CMK (cell line): Measurements from ENCODE around the gene FUT4.
"Not testable (repeated sequence)": the region's sequence is repeated elsewhere in the genome, so short reads cannot be mapped to it uniquely, and the experiment has no call there.

ENCODE experiments used
- DNase-seq: peaks from one replicate; pipeline ENCODE4 v3.0.0-alpha.2; 2010; ENCODE audit warnings: low read depth

The FUT4 gene

GRCh38 chr11:94533206-94533605, 10.5 kb upstream of the FUT4 start:
- no peak for DNase-seq

- no peak for DNase-seq
These were observed 9.8 kb upstream of the FUT4 start for GRCh38 chr11:94533696-94534630.

- DNase-seq, result no peak
These were observed 7.3 kb upstream of the FUT4 start for GRCh38 chr11:94536386-94536785.

GRCh38 chr11:94537031-94537600, 6.6 kb upstream of the FUT4 start:
- no peak for DNase-seq

- DNase-seq, result no peak
These were observed 4.3 kb upstream of the FUT4 start for GRCh38 chr11:94539420-94539819.

DNA sequence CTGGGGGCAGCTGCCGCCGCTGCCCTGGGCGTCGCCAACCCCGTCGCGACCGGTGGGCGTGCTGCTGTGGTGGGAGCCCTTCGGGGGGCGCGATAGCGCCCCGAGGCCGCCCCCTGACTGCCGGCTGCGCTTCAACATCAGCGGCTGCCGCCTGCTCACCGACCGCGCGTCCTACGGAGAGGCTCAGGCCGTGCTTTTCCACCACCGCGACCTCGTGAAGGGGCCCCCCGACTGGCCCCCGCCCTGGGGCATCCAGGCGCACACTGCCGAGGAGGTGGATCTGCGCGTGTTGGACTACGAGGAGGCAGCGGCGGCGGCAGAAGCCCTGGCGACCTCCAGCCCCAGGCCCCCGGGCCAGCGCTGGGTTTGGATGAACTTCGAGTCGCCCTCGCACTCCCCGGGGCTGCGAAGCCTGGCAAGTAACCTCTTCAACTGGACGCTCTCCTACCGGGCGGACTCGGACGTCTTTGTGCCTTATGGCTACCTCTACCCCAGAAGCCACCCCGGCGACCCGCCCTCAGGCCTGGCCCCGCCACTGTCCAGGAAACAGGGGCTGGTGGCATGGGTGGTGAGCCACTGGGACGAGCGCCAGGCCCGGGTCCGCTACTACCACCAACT, 1.0 kb downstream of the FUT4 start:
- no peak for DNase-seq

- no peak for DNase-seq
These were observed 1.8 kb downstream of the FUT4 start for GRCh38 chr11:94545264-94546161.

- no peak for DNase-seq
These were observed 2.4 kb downstream of the FUT4 start for GRCh38 chr11:94546162-94546470.

GRCh38 chr11:94546886-94547285, 3.2 kb downstream of the FUT4 start:
- DNase-seq, result no peak

DNA sequence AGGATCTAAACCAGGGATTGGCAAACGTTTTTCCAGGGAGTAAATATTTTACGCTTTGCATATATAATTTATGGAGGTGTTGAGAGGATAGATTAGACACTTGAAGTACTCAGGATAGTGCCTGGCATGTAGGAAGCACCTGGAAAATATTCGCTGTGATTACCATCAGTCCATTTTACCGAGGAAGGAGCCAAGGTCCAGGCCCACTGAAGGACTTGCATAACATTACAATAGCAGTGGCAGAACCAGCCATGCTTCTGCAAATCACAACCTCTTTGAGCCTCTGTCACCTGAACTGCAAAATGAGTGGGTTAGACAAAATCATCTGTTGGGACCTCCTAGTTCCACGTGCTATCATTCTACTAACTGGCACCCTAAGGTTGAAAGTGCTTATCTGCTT, 5.4 kb downstream of the FUT4 start:
- no peak for DNase-seq

DNA sequence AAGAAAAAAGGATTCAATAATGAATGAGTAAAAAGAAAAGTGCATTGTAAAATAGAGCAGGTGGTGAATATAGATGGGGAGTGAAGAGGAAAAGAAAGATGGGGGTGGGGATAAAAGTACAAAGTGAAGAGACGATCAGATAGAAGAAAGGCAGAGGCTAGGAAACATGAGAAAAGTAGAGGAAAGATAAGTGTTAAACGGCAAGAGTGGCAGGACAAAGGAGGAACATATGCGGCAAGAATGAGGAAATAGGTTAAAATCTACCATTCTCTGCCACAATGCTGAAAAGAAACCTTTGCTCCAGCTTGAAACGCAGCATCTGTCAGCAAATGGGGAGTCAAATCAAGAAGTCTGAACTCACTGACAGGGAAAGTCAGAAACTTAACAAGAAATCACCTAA, 6.8 kb downstream of the FUT4 start:
- no peak for DNase-seq

- DNase-seq, result no peak
These were observed 10.2 kb downstream of the FUT4 start for GRCh38 chr11:94553938-94554337.

- not testable (repeated sequence) for DNase-seq
These were observed 12.1 kb downstream of the FUT4 start for GRCh38 chr11:94555752-94556329.

GRCh38 chr11:94557421-94557820, 13.7 kb downstream of the FUT4 start:
- no peak for DNase-seq

DNA sequence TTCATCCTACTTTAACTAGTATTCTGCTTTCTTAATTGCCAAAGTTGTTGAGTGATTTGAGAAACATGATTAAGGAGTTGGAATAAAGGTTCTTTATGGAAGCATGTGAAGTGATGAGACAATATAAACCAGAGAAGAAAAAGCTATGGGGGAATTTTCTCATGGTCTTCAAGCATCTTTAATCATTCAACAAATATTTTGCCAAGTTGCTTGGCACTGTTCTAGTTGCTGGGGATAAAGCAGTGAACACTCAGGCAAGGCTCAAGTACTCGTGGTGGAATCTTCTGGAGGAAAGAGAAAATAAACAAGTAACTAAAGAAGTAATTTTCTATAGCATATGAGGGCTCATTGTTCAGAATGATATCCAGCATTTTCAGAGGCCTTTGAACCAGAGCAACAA, 14.3 kb downstream of the FUT4 start:
- no peak for DNase-seq

GRCh38 chr11:94558468-94558867, 14.7 kb downstream of the FUT4 start:
- DNase-seq, result no peak

GRCh38 chr11:94558932-94559331, 15.2 kb downstream of the FUT4 start:
- no peak for DNase-seq

DNA sequence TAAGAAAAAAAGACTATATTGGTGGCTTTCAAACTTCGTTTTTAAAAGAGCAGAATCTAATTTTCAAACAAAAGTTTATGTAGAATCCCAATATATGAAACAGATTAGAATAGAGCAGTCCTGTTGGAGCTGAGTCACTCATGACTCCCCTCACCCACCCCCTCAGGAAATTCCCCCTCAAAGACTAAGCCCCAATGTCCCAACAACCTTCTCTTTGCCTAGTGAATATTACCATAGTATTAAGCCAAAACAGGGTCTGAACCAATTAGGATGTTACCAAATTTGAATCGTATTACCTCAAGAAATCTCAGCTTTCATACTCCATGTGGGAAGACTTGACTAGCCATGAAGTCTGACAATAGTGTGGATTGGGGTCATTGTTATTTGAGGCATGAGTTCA, 15.6 kb downstream of the FUT4 start:
- DNase-seq, result no peak

DNA sequence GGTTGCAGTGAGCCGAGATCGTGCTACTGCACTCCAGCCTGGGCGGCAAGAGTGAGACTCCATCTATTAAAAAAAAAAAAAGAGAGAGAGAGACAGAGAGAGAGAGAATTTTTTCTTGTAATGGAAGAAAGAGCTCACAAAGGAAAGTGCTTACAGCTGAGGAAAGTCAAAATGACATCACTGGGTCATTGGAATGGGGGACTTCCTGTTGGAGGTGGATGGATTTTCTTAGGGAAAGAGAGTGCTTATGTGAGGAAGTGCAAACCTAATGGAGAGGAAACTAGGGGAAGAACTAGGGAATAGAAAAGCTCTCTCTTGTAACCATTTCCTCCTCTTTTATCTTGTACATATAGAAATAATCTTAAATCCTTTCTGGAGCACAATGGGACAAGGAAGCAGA, 17.1 kb downstream of the FUT4 start:
- DNase-seq, result no peak

DNA sequence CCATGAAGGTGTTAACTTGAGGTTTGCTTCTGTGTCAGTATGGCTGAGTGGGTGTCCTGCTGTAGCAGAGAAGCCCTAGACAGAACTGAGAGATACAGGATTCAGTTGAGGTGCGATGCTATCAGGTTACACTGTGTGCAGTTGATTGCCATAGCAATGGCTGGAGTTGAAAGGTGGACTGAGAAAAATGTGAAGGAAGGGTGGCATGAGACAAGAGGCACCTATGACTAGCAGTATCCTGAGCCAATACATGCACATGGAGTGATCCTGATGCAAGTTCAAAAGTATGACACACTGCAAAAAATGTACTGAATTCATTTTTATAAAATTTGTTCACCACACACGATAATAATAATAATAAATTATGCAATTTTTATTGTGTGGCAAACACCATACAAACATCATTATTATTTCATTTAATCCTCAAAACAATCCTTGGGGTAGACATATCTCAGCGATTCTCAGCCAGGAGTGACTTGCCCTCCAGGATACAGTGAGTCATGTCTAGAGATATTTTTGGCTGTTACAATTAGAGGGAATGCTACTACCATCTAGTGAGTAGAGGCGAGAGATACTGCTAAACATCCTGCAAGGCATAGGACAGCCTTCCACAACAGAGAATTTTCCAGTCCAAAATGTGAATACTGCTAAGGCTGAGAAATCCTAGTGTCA, 19.6 kb downstream of the FUT4 start:
- DNase-seq, result no peak

- no peak for DNase-seq
These were observed 20.2 kb downstream of the FUT4 start for GRCh38 chr11:94563848-94564467.
